ENCODE data around the gene RHCG. TPM values are rescaled to one million over a fixed set of nuclear protein-coding genes. Genes with fewer than 3 reads are reported as not detected.

Gene RHCG
- total and polyA plus RNA-seq, 12 donors: 0.33 to 4.1 (median 1.5) TPM; not detected in 2

- WGBS, 4 donors: 59 to 73% (median 67%) methylated on average over 9 to 10 of the region's 10 CpGs
- Histone ChIP-seq H3K36me3 (replicated peaks in 1 of 2) (no peaks in the 10 kb centered on the region), H3K4me3 (no peak overlapping the region), H3K9me3 (replicated peaks in 1 of 3) (no peaks in the 10 kb centered on the region), H3K27me3 (no peaks in the 10 kb centered on the region), H3K27ac (no peak overlapping the region), H3K4me1 (replicated peaks in 1 of 2) (no peaks in the 10 kb centered on the region)
- TF ChIP-seq POLR2A (IDR thresholded peaks at IDR 0.05): no peak
- no peak for TF ChIP-seq CTCF (IDR thresholded peaks at IDR 0.05)
- intact Hi-C loops (cut with DNase I): no loop called here
- no peak for DNase-seq
Measured at GRCh38 chr15:89526601-89527441, 30.4 kb upstream of the RHCG start.

- DNase-seq: no peak
- no peaks in the 10 kb centered on the region for H3K27me3 ChIP-seq
- H3K4me3 ChIP-seq: no peak overlapping the region
- no peaks in the 10 kb centered on the region for H3K4me1 ChIP-seq (replicated peaks in 1 of 2)
- intact Hi-C loops (cut with DNase I): no loop called here
- no peaks in the 10 kb centered on the region for H3K9me3 ChIP-seq (replicated peaks in 1 of 3)
- 76 to 94% (median 88%) methylated on average over 7 of the region's 7 CpGs for WGBS, 4 donors
- no peaks in the 10 kb centered on the region for H3K36me3 ChIP-seq (replicated peaks in 1 of 2)
- no peak overlapping the region for H3K27ac ChIP-seq
- no peak for TF ChIP-seq CTCF (IDR thresholded peaks at IDR 0.05)
Measured at GRCh38 chr15:89526181-89526580, 29.8 kb upstream of the RHCG start.

- DNase-seq: no peak
- Histone ChIP-seq H3K27me3 (no peaks in the 10 kb centered on the region), H3K9me3 (replicated peaks in 1 of 3) (no peaks in the 10 kb centered on the region), H3K27ac (no peak overlapping the region), H3K4me1 (replicated peaks in 1 of 2) (no peaks in the 10 kb centered on the region), H3K4me3 (no peak overlapping the region), H3K36me3 (replicated peaks in 1 of 2) (no peaks in the 10 kb centered on the region)
- intact Hi-C loops (cut with DNase I): no loop called here
- WGBS, 4 donors: 77 to 100% (median 81%) methylated on average over 1 of the region's 1 CpG
- no peak for TF ChIP-seq CTCF (IDR thresholded peaks at IDR 0.05)
- no peak for TF ChIP-seq POLR2A (IDR thresholded peaks at IDR 0.05)
Measured at GRCh38 chr15:89524184-89524583, 27.8 kb upstream of the RHCG start.

GRCh38 chr15:89523101-89523500 is 26.7 kb upstream of the RHCG start:
- 53 to 67% (median 61%) methylated on average over 2 of the region's 2 CpGs for WGBS, 4 donors
- no peaks in the 10 kb centered on the region for H3K9me3 ChIP-seq (replicated peaks in 1 of 3)
- H3K27ac ChIP-seq: no peak overlapping the region
- no peak for DNase-seq
- intact Hi-C loops (cut with DNase I): no loop called here
- TF ChIP-seq POLR2A (IDR thresholded peaks at IDR 0.05) (no peak), CTCF (IDR thresholded peaks at IDR 0.05) (no peak)
- H3K27me3 ChIP-seq: no peaks in the 10 kb centered on the region
- H3K4me1 ChIP-seq (replicated peaks in 1 of 2): no peaks in the 10 kb centered on the region
- H3K4me3 ChIP-seq: no peak overlapping the region
- no peaks in the 10 kb centered on the region for H3K36me3 ChIP-seq (replicated peaks in 1 of 2)

Measured in adrenal gland (tissue), 12 donors.